ENCODE data around the gene MAP2K2.

MAP2K2 gene

DNA sequence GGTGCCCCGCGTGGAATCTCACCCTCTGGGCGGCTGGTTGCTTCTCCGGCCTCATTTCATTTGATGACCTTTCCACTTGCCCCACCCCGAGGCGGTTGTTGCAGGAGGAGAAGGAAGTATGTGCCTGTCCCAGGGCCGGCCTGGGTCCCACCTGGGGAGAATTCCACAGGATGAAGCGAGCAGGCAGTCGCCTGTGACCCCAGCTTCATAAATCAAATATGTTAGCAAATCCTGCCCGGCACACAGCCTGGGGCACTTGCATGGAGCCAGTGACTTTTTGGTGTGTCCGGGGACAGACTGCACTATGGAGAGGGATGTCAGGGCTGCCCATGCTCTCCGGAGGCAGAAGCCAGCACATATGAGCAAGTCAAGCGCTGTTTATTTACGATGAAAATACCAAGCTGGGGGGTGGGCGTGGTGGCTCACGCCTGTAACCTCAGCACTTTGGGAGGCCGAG lies 37.5 kb downstream of the MAP2K2 start:
- TF ChIP-seq, protein P1, sequence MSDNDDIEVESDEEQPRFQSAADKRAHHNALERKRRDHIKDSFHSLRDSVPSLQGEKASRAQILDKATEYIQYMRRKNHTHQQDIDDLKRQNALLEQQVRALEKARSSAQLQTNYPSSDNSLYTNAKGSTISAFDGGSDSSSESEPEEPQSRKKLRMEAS (IDR thresholded peaks at IDR 0.05; ENCODE audit: low read depth, low read length), result no peak
- no peak for TF ChIP-seq MYC (IDR thresholded peaks at IDR 0.05; ENCODE audit: low read depth, low read length)
- TF ChIP-seq, protein P2, sequence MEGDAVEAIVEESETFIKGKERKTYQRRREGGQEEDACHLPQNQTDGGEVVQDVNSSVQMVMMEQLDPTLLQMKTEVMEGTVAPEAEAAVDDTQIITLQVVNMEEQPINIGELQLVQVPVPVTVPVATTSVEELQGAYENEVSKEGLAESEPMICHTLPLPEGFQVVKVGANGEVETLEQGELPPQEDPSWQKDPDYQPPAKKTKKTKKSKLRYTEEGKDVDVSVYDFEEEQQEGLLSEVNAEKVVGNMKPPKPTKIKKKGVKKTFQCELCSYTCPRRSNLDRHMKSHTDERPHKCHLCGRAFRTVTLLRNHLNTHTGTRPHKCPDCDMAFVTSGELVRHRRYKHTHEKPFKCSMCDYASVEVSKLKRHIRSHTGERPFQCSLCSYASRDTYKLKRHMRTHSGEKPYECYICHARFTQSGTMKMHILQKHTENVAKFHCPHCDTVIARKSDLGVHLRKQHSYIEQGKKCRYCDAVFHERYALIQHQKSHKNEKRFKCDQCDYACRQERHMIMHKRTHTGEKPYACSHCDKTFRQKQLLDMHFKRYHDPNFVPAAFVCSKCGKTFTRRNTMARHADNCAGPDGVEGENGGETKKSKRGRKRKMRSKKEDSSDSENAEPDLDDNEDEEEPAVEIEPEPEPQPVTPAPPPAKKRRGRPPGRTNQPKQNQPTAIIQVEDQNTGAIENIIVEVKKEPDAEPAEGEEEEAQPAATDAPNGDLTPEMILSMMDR (IDR thresholded peaks at IDR 0.05; ENCODE audit: low read depth, low read length), result no peak
- TF ChIP-seq POLR2A (IDR thresholded peaks at IDR 0.05; ENCODE audit: extremely low read depth, insufficient read length), result no peak
- H3K4me3 ChIP-seq (ENCODE audit: low read depth, low read length), result no peak overlapping the region
- DNase-seq (ENCODE audit: low read depth), result no peak

DNA sequence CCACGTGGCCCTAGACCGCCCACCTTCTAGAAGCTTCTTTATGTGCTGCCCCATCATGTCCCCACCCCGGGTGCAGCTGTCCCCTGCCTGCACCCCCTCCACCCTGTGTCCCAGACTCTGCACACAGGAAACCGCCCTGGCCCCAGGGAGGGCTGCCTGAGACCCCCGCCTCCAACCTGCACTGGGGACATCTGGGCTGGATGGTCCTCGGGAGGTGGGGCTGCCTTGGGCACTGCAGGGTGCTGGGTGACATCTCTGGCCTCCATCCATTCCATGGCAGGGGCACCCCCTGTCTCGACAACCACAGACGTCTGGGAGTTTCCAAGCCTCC lies 39.4 kb downstream of the MAP2K2 start:
- DNase-seq (ENCODE audit: low read depth), result no peak
- no peak overlapping the region for H3K4me3 ChIP-seq (ENCODE audit: low read depth, low read length)
- TF ChIP-seq MYC (IDR thresholded peaks at IDR 0.05; ENCODE audit: low read depth, low read length) (no peak), POLR2A (IDR thresholded peaks at IDR 0.05; ENCODE audit: extremely low read depth, insufficient read length) (no peak)
- TF ChIP-seq, protein P1 (IDR thresholded peaks at IDR 0.05; ENCODE audit: low read depth, low read length), result no peak
- TF ChIP-seq, protein P2 (IDR thresholded peaks at IDR 0.05; ENCODE audit: low read depth, low read length), result no peak

DNA sequence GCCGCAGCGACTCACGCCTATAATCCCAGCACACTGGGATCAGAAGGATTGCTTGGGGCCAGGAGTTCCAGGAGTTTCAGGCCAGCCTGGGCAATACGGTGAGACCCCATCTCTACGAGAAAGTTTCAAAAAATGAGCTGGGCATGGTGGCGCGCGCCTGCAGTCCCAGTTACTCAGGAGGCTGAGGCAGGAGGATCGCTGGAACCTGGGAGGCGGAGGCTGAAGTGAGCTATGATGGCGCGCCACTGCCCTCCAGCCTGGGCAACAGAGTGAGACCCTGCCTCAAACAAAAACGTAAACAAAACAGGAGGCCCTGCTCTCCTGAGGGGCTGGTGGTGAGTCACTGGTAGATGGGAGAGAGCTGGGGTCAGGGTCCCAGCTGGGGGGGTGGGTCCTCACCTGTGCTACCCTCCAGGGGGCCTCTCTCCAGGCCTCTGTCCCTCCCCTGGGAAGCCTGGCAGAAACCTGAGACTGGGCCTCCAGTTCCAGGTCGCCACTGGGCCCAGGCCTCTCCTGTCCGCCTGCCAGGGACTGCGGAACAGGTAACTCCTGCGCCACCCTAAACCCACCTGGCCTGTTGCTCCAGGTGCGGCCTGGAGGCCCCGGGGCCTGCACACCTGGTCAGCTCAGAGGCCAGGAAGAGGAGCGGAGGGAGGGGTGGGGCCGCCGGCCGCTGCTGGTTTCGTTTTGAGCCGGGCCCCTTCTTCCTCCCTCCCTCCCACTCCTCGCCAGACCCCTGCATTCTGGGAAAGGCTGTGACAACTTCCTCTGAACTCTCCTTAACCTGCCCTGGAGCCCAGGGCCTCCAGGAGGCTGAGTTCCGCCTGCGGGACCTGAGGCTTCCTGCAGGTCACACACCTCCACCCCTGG lies 40.0 kb downstream of the MAP2K2 start:
- no peak overlapping the region for H3K4me3 ChIP-seq (ENCODE audit: low read depth, low read length)
- TF ChIP-seq POLR2A (IDR thresholded peaks at IDR 0.05; ENCODE audit: extremely low read depth, insufficient read length) (no peak), MYC (IDR thresholded peaks at IDR 0.05; ENCODE audit: low read depth, low read length) (no peak)
- TF ChIP-seq, protein P2 (IDR thresholded peaks at IDR 0.05; ENCODE audit: low read depth, low read length), result no peak
- TF ChIP-seq, protein P1 (IDR thresholded peaks at IDR 0.05; ENCODE audit: low read depth, low read length), result no peak
- DNase-seq (ENCODE audit: low read depth), result no peak

DNA sequence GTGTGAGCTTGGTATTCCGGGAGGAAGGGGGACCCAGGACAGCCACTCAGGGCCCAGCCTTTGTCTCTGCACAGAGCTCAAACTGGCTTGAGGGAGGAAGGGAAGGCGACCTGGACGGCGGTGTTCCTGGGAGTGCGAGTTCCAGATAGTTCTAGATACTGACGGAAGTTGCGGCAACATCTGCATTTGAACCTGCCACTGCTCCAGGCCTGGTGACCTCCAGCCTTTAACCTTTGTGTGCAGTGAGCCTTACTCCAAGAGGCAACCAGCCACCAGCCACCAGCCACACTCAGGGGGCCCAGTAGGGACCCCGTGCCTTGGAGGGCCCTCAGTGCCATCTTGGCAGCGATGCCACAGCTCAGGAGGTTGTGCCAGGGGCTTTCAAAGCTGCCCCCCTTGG lies 41.8 kb downstream of the MAP2K2 start:
- DNase-seq (ENCODE audit: low read depth), result no peak
- TF ChIP-seq, protein P1 (IDR thresholded peaks at IDR 0.05; ENCODE audit: low read depth, low read length), result no peak
- TF ChIP-seq POLR2A (IDR thresholded peaks at IDR 0.05; ENCODE audit: extremely low read depth, insufficient read length), result no peak
- TF ChIP-seq, protein P2 (IDR thresholded peaks at IDR 0.05; ENCODE audit: low read depth, low read length), result no peak
- no peak for TF ChIP-seq MYC (IDR thresholded peaks at IDR 0.05; ENCODE audit: low read depth, low read length)
- no peak overlapping the region for H3K4me3 ChIP-seq (ENCODE audit: low read depth, low read length)

DNA sequence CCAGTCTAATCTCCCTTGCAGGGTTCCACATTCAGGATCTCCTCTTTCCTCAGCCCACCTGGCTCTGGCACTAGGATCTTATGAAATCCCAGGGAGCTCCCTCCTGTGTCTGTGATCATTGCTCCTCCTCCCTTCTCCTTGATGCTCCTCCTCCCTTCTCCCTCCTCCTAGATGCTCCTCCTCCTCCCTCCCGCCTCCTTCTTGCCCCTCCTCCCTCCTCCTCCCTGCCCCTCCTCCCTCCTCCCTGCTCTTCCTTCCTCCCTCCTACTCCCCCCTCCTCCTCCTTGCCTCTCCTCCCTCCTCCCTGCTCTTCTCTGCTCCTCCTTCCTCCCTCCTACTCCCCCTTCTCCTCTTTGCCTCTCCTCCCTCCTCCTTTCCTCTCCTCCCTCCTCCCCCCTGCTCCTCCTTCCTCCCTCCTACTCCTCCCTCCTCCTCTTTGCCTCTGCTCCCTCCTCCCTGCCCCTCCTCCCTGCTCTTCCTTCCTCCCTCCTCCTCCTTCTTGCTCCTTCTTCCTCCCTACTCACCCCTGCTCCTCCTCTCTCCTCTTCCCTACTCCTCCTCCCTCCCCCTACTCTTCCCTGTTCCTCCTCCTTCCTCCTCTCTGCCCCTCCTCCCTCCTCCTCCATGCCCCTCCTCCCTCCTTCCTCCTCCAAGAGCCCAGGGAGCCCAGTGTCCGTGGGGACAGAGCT lies 42.3 kb downstream of the MAP2K2 start:
- TF ChIP-seq, protein P2 (IDR thresholded peaks at IDR 0.05; ENCODE audit: low read depth, low read length), result no peak
- TF ChIP-seq MYC (IDR thresholded peaks at IDR 0.05; ENCODE audit: low read depth, low read length) (no peak), POLR2A (IDR thresholded peaks at IDR 0.05; ENCODE audit: extremely low read depth, insufficient read length) (no peak)
- TF ChIP-seq, protein P1 (IDR thresholded peaks at IDR 0.05; ENCODE audit: low read depth, low read length), result no peak
- no peak overlapping the region for H3K4me3 ChIP-seq (ENCODE audit: low read depth, low read length)
- DNase-seq (ENCODE audit: low read depth), result no peak

Measured in NB4 (cell line).